SKM-1 (cell line): Measurements from ENCODE around the gene FAM131B.

Experiments used
- DNase-seq: peaks from one replicate; lab custom pipeline; 2025; ENCODE audit not compliant: unreplicated experiment; lab: John Stamatoyannopoulos, UW

FAM131B gene

GRCh38 chr7:143360788-143361551, 1.5 kb downstream of the FAM131B start:
- DNase-seq, result no peak

GRCh38 chr7:143359771-143360353, 2.7 kb downstream of the FAM131B start:
- DNase-seq, result no peak

- no peak for DNase-seq
These were observed 3.9 kb downstream of the FAM131B start for GRCh38 chr7:143358626-143359025.

- no peak for DNase-seq
These were observed 6.0 kb downstream of the FAM131B start for GRCh38 chr7:143356414-143357050.

GRCh38 chr7:143355450-143356385, 6.8 kb downstream of the FAM131B start:
- DNase-seq, result no peak

DNA sequence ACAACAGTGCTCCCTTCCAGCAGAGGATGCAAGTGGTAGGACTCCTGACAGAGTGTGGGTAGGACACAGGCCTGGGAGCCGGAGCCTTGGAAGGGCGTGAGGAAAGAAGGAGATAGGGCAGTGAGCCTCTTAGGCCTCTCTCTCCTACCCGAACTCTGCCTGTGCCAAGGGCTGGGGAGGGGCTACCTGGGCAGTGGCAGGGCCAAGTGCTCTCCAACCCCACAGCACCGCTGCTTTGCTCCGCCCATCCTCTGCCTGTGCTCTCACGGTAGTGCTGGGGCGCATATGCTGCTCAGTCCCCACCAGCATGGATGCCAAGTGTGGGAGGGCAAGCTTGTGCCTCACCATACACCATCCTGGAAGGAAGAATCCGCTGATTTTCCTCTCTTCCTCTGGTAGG, 7.5 kb downstream of the FAM131B start:
- DNase-seq, result no peak

- DNase-seq, result no peak
These were observed 8.1 kb downstream of the FAM131B start for GRCh38 chr7:143354376-143354775.

DNA sequence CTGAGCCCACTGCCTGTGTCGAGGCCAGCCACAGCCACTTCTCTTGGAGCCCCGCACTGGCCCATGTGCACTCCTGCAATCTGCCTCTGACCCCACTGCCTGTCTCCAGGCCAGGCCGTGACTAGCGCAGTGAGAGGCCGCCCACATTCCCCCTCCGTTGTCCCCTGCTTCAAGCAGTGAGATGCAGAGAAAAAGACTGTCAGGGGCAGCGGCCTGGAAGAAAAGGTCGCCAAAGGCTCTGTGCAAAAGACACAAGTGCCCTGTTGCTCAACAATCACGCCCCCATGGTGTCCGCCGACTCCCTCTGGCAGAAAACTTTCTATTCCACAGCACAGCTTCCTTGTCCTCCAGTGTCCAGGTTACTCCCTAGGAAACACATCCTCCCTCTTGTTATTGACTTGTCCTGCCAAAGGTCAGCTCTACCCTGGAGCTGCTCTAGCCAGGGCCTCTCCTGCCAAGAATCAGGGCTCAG, 9.9 kb downstream of the FAM131B start:
- DNase-seq, result no peak

GRCh38 chr7:143351574-143351973, 10.9 kb downstream of the FAM131B start:
- DNase-seq, result no peak

DNA sequence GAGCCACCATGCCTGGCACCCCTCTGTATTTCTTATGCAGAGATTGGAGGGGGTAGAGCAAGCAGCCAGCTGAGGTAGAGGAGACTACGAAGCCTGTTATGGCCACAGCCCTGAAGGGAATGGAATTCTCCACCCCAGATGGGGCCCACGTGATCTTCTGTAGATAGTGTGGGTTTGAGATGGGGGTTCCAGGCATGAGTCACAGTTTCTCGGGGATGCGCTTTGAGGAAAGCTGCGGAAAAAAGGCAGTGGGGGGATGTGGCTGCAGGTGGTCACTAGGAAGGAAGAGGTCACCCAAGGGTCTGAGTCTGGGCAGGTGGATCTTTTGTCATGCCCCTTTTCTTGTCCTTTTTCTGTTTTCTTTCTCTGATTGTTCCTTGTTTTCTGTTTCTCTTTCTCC, 11.5 kb downstream of the FAM131B start:
- DNase-seq, result no peak

GRCh38 chr7:143347950-143348349, 14.6 kb downstream of the FAM131B start:
- DNase-seq, result no peak

DNA sequence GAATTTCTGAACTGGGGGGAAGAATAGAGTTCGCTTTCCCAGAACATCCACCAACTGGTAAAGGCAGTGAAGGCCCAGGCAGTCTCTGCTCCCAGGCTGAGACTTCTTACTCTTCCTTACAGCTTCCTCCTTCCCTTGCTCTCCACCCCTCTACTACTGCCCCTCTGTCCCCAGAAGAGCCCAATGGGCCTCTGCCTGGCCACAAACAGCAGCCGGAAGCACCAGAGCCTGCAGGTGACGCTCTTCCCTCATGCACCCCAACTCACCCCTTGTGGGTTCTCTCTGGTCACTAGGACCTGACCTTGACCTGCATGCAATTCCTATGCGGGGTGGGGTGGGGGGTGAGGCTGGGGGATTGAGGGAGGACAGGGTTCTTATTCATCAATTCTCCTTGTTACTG, 16.5 kb downstream of the FAM131B start:
- DNase-seq, result no peak

- no peak for DNase-seq
These were observed 17.0 kb downstream of the FAM131B start for GRCh38 chr7:143345428-143345900.

DNA sequence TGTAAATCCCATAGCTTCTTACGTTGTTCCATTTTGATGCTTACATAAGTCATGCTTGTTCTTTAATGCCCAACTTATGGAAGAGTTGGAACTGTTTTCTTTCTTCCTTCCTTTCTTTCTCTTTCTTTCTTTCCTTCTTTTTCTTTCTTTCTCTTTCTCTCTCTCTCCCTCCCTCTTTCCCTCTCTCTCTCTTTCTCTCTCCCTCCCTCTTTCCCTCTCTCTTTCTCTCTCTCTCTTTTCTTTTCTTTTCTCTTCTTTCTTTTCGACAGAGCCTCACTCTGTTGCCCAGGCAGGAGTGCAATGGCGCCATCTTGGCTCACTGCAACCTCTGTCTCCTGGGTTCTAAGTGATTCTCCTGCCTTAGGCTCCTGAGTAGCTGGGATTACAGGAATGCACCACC, 18.9 kb downstream of the FAM131B start:
- DNase-seq, result no peak

DNA sequence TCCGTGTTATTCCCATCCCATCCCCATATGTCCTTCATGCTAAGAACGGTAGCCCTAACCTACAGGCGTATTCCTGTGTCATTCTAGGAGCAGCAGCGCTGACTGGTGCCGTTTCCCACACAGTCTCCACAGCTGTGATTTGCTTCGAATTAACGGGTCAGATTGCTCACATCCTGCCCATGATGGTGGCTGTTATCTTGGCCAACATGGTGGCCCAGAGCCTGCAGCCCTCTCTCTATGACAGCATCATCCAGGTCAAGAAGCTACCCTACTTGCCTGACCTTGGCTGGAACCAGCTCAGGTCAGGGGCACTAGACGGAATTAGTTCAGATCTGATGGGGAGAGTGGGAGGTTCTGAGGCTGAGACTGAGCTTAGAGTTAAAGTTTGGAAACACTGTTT, 20.7 kb downstream of the FAM131B start:
- no peak for DNase-seq

DNA sequence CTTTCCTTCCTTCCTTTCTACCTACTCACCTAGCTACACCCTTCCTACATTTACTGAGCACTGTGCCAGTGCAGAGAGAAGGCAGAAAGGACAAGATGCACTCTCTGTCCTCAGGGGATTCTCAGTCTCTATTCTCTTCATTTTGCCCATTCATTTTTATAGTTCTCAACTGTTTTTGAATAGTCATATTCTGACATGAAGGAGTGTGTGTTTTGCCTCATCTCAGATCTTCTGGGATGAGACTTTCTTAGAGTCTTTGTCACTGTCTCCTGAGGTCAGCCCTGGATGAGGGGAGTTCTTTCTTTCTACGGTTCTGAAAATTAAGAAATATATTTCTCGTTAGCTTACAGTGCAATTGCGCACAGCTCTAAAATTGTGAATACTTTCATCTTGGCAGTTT, 25.3 kb downstream of the FAM131B start:
- no peak for DNase-seq

GRCh38 chr7:143334244-143334643, 28.3 kb downstream of the FAM131B start:
- DNase-seq, result no peak

- DNase-seq, result no peak
These were observed 31.2 kb downstream of the FAM131B start for GRCh38 chr7:143331179-143331801.

DNA sequence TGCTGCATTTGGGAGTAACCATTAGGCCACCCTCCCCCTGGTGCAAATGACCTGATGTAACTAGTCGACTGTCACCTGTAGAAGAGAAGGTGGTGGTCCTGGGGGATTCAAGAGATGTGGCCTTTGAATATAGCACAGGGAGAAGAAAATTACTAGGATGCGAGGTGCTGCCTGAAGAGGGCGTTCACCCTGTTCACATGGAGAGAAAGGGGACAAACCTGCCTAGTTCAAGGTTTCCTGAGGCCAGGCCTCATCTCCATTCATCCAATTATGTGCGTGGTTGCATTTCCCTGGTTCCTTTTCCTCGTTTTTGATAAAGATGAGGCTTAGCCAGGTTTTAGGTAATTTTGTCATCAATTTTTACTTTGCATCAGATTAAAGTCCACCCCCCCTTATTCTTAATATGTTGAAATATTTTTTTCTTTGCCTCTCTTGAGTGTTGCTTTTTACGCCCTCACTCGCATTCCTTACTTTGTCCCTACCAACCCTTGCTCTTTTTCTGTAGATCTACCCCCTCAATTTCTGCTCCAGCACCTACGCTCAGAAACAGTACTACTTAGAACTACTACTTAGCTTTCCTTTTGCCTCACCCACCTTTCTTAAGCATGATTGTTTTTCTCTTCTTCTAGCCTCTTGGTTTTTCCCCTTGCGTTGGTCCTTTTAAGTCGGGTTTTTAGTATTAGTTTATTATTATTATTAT, 32.9 kb downstream of the FAM131B start:
- DNase-seq, result no peak

DNA sequence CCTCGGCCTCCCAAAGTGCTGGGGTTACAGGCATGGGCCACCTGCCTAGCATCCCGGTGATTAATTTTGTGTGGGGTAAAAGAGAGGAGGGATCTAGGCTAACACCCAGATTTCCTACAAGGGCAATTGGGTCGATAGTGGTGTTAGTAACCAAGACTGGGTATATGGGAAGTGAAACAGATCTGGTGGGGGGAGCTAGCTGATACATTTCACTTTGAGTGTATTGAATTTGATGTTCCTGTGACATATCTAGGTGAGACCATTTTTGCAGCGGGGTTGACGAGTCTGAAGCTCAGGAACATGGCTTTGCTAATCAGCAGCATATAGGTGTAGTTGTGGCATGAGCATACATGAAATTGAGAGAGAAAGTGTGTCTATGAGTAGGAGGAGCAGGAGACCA, 34.6 kb downstream of the FAM131B start:
- no peak for DNase-seq
